ENCODE results near the gene SYNC.
"Not testable (repeated sequence)": the region's sequence is repeated elsewhere in the genome, so short reads cannot be mapped to it uniquely, and the experiment has no call there.

Gene SYNC

GRCh38 chr1:32665915-32666314 lies 36.7 kb downstream of the SYNC start:
- DNase-seq (ENCODE audit: low read depth, low spot score), result no peak
- peaks cover 28% of the 10 kb centered on the region for H3K36me3 ChIP-seq (ENCODE audit: control insufficient read depth, insufficient read depth, low read length)
- no peak overlapping the region for H3K4me3 ChIP-seq (ENCODE audit: low read length)
- no CpG with 5 or more reads among the region's 1 CpG for WGBS (ENCODE audit: insufficient coverage, insufficient read length)
- no peaks in the 10 kb centered on the region for H3K9me3 ChIP-seq (ENCODE audit: control insufficient read depth, insufficient read depth, low read length)
- H3K27ac ChIP-seq (ENCODE audit: low read length), result no peak overlapping the region
- H3K27me3 ChIP-seq (ENCODE audit: control insufficient read depth, insufficient read depth, low read length), result no peaks in the 10 kb centered on the region
- H3K4me1 ChIP-seq (ENCODE audit: control insufficient read depth, insufficient read depth, low read length), result no peaks in the 10 kb centered on the region

DNA sequence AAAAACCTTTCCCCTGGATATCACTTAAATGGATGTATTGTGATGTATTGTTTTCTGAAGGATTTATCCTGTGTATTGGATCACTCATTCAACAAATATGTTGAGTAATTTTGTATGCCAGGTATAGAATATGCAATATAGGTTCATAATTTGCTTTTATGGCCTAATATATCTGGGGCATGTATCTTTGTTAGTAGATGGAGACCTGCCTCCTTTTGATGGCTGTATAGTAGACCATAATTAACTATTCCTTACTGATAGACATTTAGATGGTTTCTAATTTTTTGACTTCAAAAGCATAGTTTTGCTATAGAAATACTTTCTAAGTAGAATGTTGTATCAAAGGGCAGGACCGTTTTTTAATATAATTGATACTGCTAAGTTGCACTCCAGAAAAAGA lies 43.0 kb downstream of the SYNC start:
- H3K4me3 ChIP-seq (ENCODE audit: low read length), result no peak overlapping the region
- no peaks in the 10 kb centered on the region for H3K9me3 ChIP-seq (ENCODE audit: control insufficient read depth, insufficient read depth, low read length)
- no peaks in the 10 kb centered on the region for H3K4me1 ChIP-seq (ENCODE audit: control insufficient read depth, insufficient read depth, low read length)
- no CpG with 5 or more reads among the region's 1 CpG for WGBS (ENCODE audit: insufficient coverage, insufficient read length)
- no peak for DNase-seq (ENCODE audit: low read depth, low spot score)
- H3K36me3 ChIP-seq (ENCODE audit: control insufficient read depth, insufficient read depth, low read length), result peaks cover 25% of the 10 kb centered on the region
- H3K27ac ChIP-seq (ENCODE audit: low read length), result no peak overlapping the region
- H3K27me3 ChIP-seq (ENCODE audit: control insufficient read depth, insufficient read depth, low read length), result no peaks in the 10 kb centered on the region

DNA sequence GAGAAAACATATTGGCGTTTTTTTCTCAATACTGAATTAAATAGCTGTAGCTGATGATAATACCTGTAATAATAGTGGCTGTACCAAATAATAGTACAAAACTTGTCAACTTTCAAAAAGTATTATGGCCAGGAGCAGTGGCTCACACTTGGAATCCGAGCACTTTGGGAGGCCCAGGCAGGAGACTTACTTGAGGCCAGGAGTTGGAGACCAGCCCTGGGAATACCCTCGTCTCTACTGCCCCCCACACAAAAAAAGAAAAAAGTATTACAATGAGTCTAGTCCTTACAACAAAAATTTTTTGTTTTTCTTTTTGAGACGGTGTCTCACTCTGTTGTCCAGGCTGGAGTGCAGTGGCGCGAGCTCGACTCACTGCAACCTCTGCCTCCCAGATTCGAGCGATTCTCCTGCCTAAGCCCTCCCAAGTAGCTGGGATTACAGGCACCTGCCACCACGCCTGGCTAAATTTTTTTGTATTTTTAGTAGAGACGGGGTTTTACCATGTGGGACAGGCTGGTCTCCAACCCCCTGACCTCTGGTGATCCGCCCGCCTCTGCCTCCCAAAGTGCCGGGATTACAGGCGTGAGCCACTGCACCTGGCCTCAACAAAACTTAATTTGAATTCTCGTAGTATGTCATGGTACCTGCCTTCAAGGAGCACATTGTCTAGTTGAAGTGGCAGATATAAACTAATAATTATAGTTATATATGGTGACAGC lies 50.2 kb downstream of the SYNC start:
- no peaks in the 10 kb centered on the region for H3K27me3 ChIP-seq (ENCODE audit: control insufficient read depth, insufficient read depth, low read length)
- no peak overlapping the region for H3K27ac ChIP-seq (ENCODE audit: low read length)
- no CpG with 5 or more reads among the region's 16 CpGs for WGBS (ENCODE audit: insufficient coverage, insufficient read length)
- H3K9me3 ChIP-seq (ENCODE audit: control insufficient read depth, insufficient read depth, low read length), result no peaks in the 10 kb centered on the region
- no peaks in the 10 kb centered on the region for H3K4me1 ChIP-seq (ENCODE audit: control insufficient read depth, insufficient read depth, low read length)
- no peak overlapping the region; the same call in 1 of the 2 replicates for H3K4me3 ChIP-seq (ENCODE audit: low read length)
- DNase-seq (ENCODE audit: low read depth, low spot score), result no peak
- peaks cover 9% of the 10 kb centered on the region; the same call in 1 of the 2 replicates for H3K36me3 ChIP-seq (ENCODE audit: control insufficient read depth, insufficient read depth, low read length)

DNA sequence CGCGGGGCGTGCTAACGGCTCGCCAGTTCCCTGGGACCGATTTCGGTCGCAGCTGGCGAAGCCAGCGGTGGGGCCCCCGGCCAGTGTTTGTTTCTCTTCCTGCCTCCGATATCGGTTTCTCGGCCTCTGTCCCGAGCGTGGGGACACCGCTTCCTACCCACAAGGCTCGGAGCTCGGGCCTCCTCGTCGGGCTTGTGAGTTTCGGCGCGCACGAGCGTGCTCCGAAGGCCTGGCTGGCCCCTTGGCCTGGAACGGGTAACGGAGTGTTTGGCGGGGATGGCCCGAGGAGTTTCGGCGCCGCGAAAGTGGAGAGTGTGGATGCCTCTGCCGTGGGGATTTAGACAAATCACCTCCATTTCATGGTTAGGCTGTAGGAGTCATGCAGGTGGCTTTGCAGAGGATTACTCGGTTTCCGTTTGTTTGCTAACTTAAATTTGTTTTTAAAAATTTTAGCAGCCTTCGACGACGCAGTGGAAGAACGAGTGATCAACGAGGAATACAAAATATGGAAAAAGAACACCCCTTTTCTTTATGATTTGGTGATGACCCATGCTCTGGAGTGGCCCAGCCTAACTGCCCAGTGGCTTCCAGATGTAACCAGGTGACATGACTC lies 51.0 kb downstream of the SYNC start:
- peaks cover 6% of the 10 kb centered on the region; the same call in 1 of the 2 replicates for H3K36me3 ChIP-seq (ENCODE audit: control insufficient read depth, insufficient read depth, low read length)

GRCh38 chr1:32650752-32651460 lies 51.7 kb downstream of the SYNC start, which contains the start of gene RBBP4:
TSS of gene RBBP4 (plus strand) at chr1:32651208. CDS start at chr1:32651307, 99 bp downstream.
- Histone ChIP-seq H3K4me1 (ENCODE audit: control insufficient read depth, insufficient read depth, low read length) (no peaks in the 10 kb centered on the region), H3K27me3 (ENCODE audit: control insufficient read depth, insufficient read depth, low read length) (no peaks in the 10 kb centered on the region), H3K4me3 (ENCODE audit: low read length) (peak within 1 kb of the TSS; percentile 78), H3K36me3 (ENCODE audit: control insufficient read depth, insufficient read depth, low read length) (peaks cover 6% of the 10 kb centered on the region; the same call in 1 of the 2 replicates), H3K27ac (ENCODE audit: low read length) (no peak within 1 kb of the TSS), H3K9me3 (ENCODE audit: control insufficient read depth, insufficient read depth, low read length) (no peaks in the 10 kb centered on the region)
- WGBS (ENCODE audit: insufficient coverage, insufficient read length), result no CpG with 5 or more reads among the region's 67 CpGs
- DNase-seq (ENCODE audit: low read depth, low spot score), result peak; percentile 91

More for the DNA sequence above, 51.0 kb downstream of the SYNC start:
- H3K4me1 ChIP-seq (ENCODE audit: control insufficient read depth, insufficient read depth, low read length), result no peaks in the 10 kb centered on the region
- no peak overlapping the region for H3K27ac ChIP-seq (ENCODE audit: low read length)
- no CpG with 5 or more reads among the region's 43 CpGs for WGBS (ENCODE audit: insufficient coverage, insufficient read length)
- H3K27me3 ChIP-seq (ENCODE audit: control insufficient read depth, insufficient read depth, low read length), result no peaks in the 10 kb centered on the region
- no peaks in the 10 kb centered on the region for H3K9me3 ChIP-seq (ENCODE audit: control insufficient read depth, insufficient read depth, low read length)
- H3K4me3 ChIP-seq (ENCODE audit: low read length), result peak overlapping the region; percentile 65
- DNase-seq (ENCODE audit: low read depth, low spot score), result no peak

GRCh38 chr1:32650248-32650751 lies 52.3 kb downstream of the SYNC start, which contains the start of gene ZBTB8OS:
TSS of gene ZBTB8OS (minus strand) at chr1:32650550. CDS start at chr1:32650529, 21 bp downstream.
- Histone ChIP-seq H3K4me3 (ENCODE audit: low read length) (peak within 1 kb of the TSS; percentile 78), H3K36me3 (ENCODE audit: control insufficient read depth, insufficient read depth, low read length) (peaks cover 6% of the 10 kb centered on the region; the same call in 1 of the 2 replicates), H3K4me1 (ENCODE audit: control insufficient read depth, insufficient read depth, low read length) (no peaks in the 10 kb centered on the region), H3K27ac (ENCODE audit: low read length) (no peak within 1 kb of the TSS), H3K27me3 (ENCODE audit: control insufficient read depth, insufficient read depth, low read length) (no peaks in the 10 kb centered on the region), H3K9me3 (ENCODE audit: control insufficient read depth, insufficient read depth, low read length) (no peaks in the 10 kb centered on the region)
- whole genome bisulfite sequencing (ENCODE audit: insufficient coverage, insufficient read length), result no CpG with 5 or more reads among the region's 21 CpGs
- peak; percentile 68 for DNase-seq (ENCODE audit: low read depth, low spot score)

DNA sequence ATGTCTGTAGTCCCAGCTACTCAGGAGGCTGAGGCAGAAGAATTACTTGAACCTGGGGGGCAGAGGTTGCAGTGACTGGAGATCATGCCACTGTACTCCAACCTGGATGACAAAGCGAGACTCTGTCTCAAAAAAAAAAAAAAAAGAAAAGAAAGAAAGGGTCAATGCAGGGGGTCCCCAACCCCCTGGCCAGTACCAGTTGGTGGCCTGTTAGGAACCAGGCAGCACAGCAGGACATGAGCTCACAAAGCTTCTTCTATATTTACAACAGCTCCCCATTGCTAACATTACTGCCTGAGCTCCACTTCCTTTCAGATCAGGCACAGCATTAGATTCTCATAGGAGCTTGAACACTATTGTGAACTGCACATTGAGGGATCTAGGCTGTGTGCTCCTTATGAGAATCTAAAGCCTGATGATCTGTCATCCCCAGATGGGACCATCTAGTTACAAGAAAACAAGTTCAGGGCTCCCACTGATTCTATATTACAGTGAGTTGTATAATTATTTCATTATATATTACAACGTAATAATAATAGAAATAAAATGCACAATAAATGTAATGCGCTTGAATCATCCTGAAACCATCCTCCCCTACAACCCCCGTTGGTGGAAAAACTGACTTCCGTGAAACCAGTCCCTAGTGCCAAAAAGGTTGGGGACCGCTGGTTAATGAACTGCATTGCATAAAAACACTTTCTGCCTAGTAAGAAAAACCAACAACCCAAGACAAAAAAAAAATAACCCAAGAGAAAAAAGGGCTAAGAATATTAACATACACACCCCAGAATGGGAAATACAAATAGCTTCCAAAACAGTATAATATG lies 55.0 kb downstream of the SYNC start:
- Histone ChIP-seq H3K4me3 (ENCODE audit: low read length) (no peak overlapping the region), H3K27ac (ENCODE audit: low read length) (no peak overlapping the region), H3K27me3 (ENCODE audit: control insufficient read depth, insufficient read depth, low read length) (no peaks in the 10 kb centered on the region), H3K36me3 (ENCODE audit: control insufficient read depth, insufficient read depth, low read length) (no peaks in the 10 kb centered on the region), H3K9me3 (ENCODE audit: control insufficient read depth, insufficient read depth, low read length) (no peaks in the 10 kb centered on the region), H3K4me1 (ENCODE audit: control insufficient read depth, insufficient read depth, low read length) (no peaks in the 10 kb centered on the region)
- WGBS (ENCODE audit: insufficient coverage, insufficient read length), result no CpG with 5 or more reads among the region's 6 CpGs
- DNase-seq (ENCODE audit: low read depth, low spot score), result no peak

- H3K9me3 ChIP-seq (ENCODE audit: control insufficient read depth, insufficient read depth, low read length), result no peaks in the 10 kb centered on the region
- WGBS (ENCODE audit: insufficient coverage, insufficient read length), result no CpG with 5 or more reads among the region's 4 CpGs
Observed at GRCh38 chr1:32644426-32644825, 58.1 kb downstream of the SYNC start.

GRCh38 chr1:32642292-32642827 lies 60.2 kb downstream of the SYNC start:
- not testable (repeated sequence) for H3K4me1 ChIP-seq (ENCODE audit: control insufficient read depth, insufficient read depth, low read length); H3K27ac ChIP-seq (ENCODE audit: low read length); H3K27me3 ChIP-seq (ENCODE audit: control insufficient read depth, insufficient read depth, low read length); H3K36me3 ChIP-seq (ENCODE audit: control insufficient read depth, insufficient read depth, low read length); H3K9me3 ChIP-seq (ENCODE audit: control insufficient read depth, insufficient read depth, low read length); H3K4me3 ChIP-seq (ENCODE audit: low read length); DNase-seq (ENCODE audit: low read depth, low spot score)
- WGBS (ENCODE audit: insufficient coverage, insufficient read length), result no CpG with 5 or more reads among the region's 8 CpGs

More at GRCh38 chr1:32644426-32644825, 58.1 kb downstream of the SYNC start:
- Histone ChIP-seq H3K27me3 (ENCODE audit: control insufficient read depth, insufficient read depth, low read length) (no peaks in the 10 kb centered on the region), H3K36me3 (ENCODE audit: control insufficient read depth, insufficient read depth, low read length) (no peaks in the 10 kb centered on the region), H3K4me1 (ENCODE audit: control insufficient read depth, insufficient read depth, low read length) (no peaks in the 10 kb centered on the region), H3K27ac (ENCODE audit: low read length) (no peak overlapping the region), H3K4me3 (ENCODE audit: low read length) (no peak overlapping the region)
- no peak for DNase-seq (ENCODE audit: low read depth, low spot score)

Measured in iPS DF 6.9 (cell line).